RWPE1 (cell line): ENCODE measurements around the gene TCF3.

ENCODE experiments used
- CTCF ChIA-PET: fragments of 350-600 bp; sonication (Branson Sonifier 250); formaldehyde crosslinking; extraction: SDS; loops from one replicate; lab custom pipeline; 2021; lab: Yijun Ruan, JAX
- POLR2A ChIA-PET: fragments of 400-600 bp; formaldehyde crosslinking; extraction: SDS; loops from one replicate; lab custom pipeline; 2020; ENCODE audit warnings: antibody characterized with exemption; ENCODE audit not compliant: low non-redundant PET; lab: Yijun Ruan, JAX
- DNase-seq: peaks from one replicate; pipeline ENCODE4 v3.0.0; 2012; ENCODE audit warnings: low spot score
- H3K27ac ChIP-seq: fragments of 450-650 bp; 2 replicates; pipeline ENCODE4 v1.5.1; 2017
- TF ChIP-seq, protein P1 (sequence below): fragments of 450-650 bp; conservative IDR thresholded peaks from 2 replicates; pipeline ENCODE4 v1.5.1; 2017; ENCODE audit warnings: low read depth, mild to moderate bottlenecking

The TCF3 gene

GRCh38 chr19:1582201-1582600 is 70.2 kb downstream of the TCF3 start:
- CTCF ChIA-PET = no interaction called here
- no peak for DNase-seq
- POLR2A ChIA-PET = interaction anchor here (1.0 kb wide), 1 partner anchor 8 kb away, joined by 3 read pairs; no protein-coding TSS in a partner anchor
- peak overlapping the region; percentile 14 for H3K27ac ChIP-seq
- TF ChIP-seq, protein P1, sequence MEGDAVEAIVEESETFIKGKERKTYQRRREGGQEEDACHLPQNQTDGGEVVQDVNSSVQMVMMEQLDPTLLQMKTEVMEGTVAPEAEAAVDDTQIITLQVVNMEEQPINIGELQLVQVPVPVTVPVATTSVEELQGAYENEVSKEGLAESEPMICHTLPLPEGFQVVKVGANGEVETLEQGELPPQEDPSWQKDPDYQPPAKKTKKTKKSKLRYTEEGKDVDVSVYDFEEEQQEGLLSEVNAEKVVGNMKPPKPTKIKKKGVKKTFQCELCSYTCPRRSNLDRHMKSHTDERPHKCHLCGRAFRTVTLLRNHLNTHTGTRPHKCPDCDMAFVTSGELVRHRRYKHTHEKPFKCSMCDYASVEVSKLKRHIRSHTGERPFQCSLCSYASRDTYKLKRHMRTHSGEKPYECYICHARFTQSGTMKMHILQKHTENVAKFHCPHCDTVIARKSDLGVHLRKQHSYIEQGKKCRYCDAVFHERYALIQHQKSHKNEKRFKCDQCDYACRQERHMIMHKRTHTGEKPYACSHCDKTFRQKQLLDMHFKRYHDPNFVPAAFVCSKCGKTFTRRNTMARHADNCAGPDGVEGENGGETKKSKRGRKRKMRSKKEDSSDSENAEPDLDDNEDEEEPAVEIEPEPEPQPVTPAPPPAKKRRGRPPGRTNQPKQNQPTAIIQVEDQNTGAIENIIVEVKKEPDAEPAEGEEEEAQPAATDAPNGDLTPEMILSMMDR = no peak

DNA sequence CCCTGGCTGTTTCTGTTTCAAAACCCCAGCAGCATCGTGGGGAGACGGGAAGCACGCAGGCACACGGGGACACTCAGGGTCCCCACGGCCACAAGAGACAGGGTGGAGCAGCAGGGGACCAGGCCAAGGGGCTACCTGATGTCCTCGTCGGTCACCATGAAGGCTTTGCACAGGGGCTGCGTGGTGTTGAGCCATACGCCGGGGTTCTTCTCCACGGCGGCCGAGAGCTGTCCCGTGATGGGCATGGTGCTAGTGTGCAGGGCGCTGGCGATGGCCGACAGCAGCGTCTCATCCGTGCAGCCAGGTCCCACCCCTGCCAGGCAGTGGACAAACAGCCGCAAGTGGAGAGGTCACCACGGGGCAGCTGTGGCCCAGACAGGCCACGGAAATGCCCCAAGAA is 71.5 kb downstream of the TCF3 start:
- ChIA-PET POLR2A (interaction anchor here (1.0 kb wide), 1 partner anchor 10 kb away, joined by 3 read pairs; no protein-coding TSS in a partner anchor), CTCF (no interaction called here)
- TF ChIP-seq, protein P1 = no peak
- DNase-seq = no peak
- H3K27ac ChIP-seq = no peak overlapping the region

DNA sequence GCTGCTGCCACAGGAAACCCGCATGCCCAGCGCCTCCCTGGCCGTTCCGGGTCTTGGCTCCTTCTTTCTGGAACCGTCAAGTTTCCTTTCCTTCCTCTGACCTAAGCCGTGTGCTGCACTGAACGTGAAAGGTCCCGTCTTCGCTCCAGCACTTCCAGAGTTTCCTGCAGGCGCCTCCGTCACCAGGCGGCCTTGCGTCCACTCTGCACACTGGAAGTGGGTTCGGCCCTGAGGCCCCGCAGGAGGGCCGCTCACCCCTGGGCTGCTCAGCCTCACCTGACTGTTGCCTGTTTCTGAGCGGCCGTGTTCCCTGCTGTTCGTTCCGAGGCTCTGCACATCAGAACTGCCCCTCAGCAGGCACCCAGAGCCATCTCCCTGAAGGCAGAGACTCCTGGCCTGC is 72.0 kb downstream of the TCF3 start:
- TF ChIP-seq, protein P1 = no peak
- ChIA-PET POLR2A (no interaction called here), CTCF (no interaction called here)
- H3K27ac ChIP-seq = peak overlapping the region; percentile 23
- no peak for DNase-seq

GRCh38 chr19:1579222-1579621 is 73.2 kb downstream of the TCF3 start:
- TF ChIP-seq, protein P1 = no peak
- POLR2A ChIA-PET = no interaction called here
- CTCF ChIA-PET = interaction anchor here (0.6 kb wide), 1 partner anchor 209 kb away, joined by 3 read pairs; no protein-coding TSS in a partner anchor

GRCh38 chr19:1577929-1578618 is 74.3 kb downstream of the TCF3 start:
- ChIA-PET CTCF (no interaction called here), POLR2A (no interaction called here)
- no peak overlapping the region for H3K27ac ChIP-seq
- no peak for DNase-seq
- TF ChIP-seq, protein P1 = no peak

More at GRCh38 chr19:1579222-1579621, 73.2 kb downstream of the TCF3 start:
- no peak overlapping the region; the same call in 1 of the 2 replicates for H3K27ac ChIP-seq
- no peak for DNase-seq

- TF ChIP-seq, protein P1 = no peak
- no peak for DNase-seq
- H3K27ac ChIP-seq = peak overlapping the region; percentile 31
- POLR2A ChIA-PET = no interaction called here
- CTCF ChIA-PET = no interaction called here
Observed at GRCh38 chr19:1577090-1577928, 75.1 kb downstream of the TCF3 start.
